H9 (cell line): ENCODE data around the gene EDC3. TPM values are rescaled to one million over a fixed set of nuclear protein-coding genes. Genes with fewer than 3 reads are reported as not detected.

ENCODE experiments used
- DNase-seq: peaks from one replicate; pipeline ENCODE4 v3.0.0-alpha.2; 2017
- H2AFZ ChIP-seq: one replicate; pipeline ENCODE4 v1.6.1; 2013; ENCODE audit warnings: mild to moderate bottlenecking, low read length, control low read depth, moderate library complexity
- H2AK5ac ChIP-seq: 2 replicates; pipeline ENCODE4 v1.6.1; 2013; ENCODE audit warnings: low read length, control low read depth, mixed read lengths; ENCODE audit not compliant: insufficient read length
- H2BK120ac ChIP-seq: one replicate; pipeline ENCODE4 v1.6.1; 2013; ENCODE audit warnings: low read depth, mild to moderate bottlenecking, low read length, control low read depth, inconsistent platforms; ENCODE audit not compliant: poor library complexity, severe bottlenecking
- H2BK12ac ChIP-seq: 2 replicates; pipeline ENCODE4 v1.6.1; 2013; ENCODE audit warnings: low read length, control low read depth, mixed read lengths, low read depth; ENCODE audit not compliant: insufficient read length
- H2BK15ac ChIP-seq: 2 replicates; pipeline ENCODE4 v1.6.1; 2013; ENCODE audit warnings: low read depth, low read length, control low read depth
- H2BK20ac ChIP-seq: one replicate; pipeline ENCODE4 v1.6.1; 2013; ENCODE audit warnings: low read depth, mild to moderate bottlenecking, low read length, control low read depth, inconsistent platforms; ENCODE audit not compliant: poor library complexity, severe bottlenecking
- H2BK5ac ChIP-seq: 2 replicates; pipeline ENCODE4 v1.6.1; 2013; ENCODE audit warnings: low read length, control low read depth, mixed read lengths; ENCODE audit not compliant: insufficient read length
- H3K14ac ChIP-seq: 2 replicates; pipeline ENCODE4 v1.6.1; 2013; ENCODE audit warnings: low read length, control low read depth; ENCODE audit not compliant: insufficient read depth
- H3K18ac ChIP-seq: 2 replicates; pipeline ENCODE4 v1.6.1; 2013; ENCODE audit warnings: low read depth, mild to moderate bottlenecking, mixed read lengths, low read length, control low read depth; ENCODE audit not compliant: insufficient read length
- H3K23ac ChIP-seq: 2 replicates; pipeline ENCODE4 v1.6.1; 2013; ENCODE audit warnings: low read length, control low read depth, mixed read lengths, low read depth; ENCODE audit not compliant: insufficient read length
- H3K23me2 ChIP-seq: 2 replicates; pipeline ENCODE4 v1.6.1; 2013; ENCODE audit warnings: low read depth, mild to moderate bottlenecking, mixed read lengths, low read length, control low read depth; ENCODE audit not compliant: insufficient read length, poor library complexity, severe bottlenecking
- H3K27ac ChIP-seq: 2 replicates; pipeline ENCODE4 v1.5.1; 2013; ENCODE audit warnings: low read length, control low read depth, mixed read lengths, low read depth; ENCODE audit not compliant: insufficient read length
- H3K27me3 ChIP-seq: 2 replicates; pipeline ENCODE4 v1.6.1; 2013; ENCODE audit warnings: low read length, control low read depth, inconsistent platforms; ENCODE audit not compliant: insufficient read depth
- H3K4ac ChIP-seq: 2 replicates; pipeline ENCODE4 v1.6.1; 2013; ENCODE audit warnings: low read depth, mild to moderate bottlenecking, control low read depth, inconsistent platforms, low read length, moderate library complexity
- H3K4me1 ChIP-seq: 2 replicates; pipeline ENCODE4 v1.6.1; 2013; ENCODE audit warnings: low read length, control low read depth, inconsistent platforms; ENCODE audit not compliant: insufficient read depth
- H3K4me2 ChIP-seq: 2 replicates; pipeline ENCODE4 v1.6.1; 2013; ENCODE audit warnings: low read length, control low read depth, mixed read lengths; ENCODE audit not compliant: insufficient read length, insufficient read depth
- H3K56ac ChIP-seq: 2 replicates; pipeline ENCODE4 v1.6.1; 2013; ENCODE audit warnings: low read depth, mild to moderate bottlenecking, mixed read lengths, low read length, control low read depth; ENCODE audit not compliant: insufficient read length
- H3K79me1 ChIP-seq: 2 replicates; pipeline ENCODE4 v1.6.1; 2013; ENCODE audit warnings: low read depth, mild to moderate bottlenecking, moderate library complexity, low read length, control low read depth, inconsistent platforms; ENCODE audit not compliant: insufficient read depth, poor library complexity, severe bottlenecking
- H3K79me2 ChIP-seq: 2 replicates; pipeline ENCODE4 v1.6.1; 2013; ENCODE audit warnings: low read length, control low read depth, inconsistent platforms; ENCODE audit not compliant: insufficient read depth
- H3K9ac ChIP-seq: 2 replicates; pipeline ENCODE4 v1.6.1; 2013; ENCODE audit warnings: low read length, control low read depth, mixed read lengths; ENCODE audit not compliant: insufficient read length; ENCODE audit errors: extremely low read depth
- H3K9me3 ChIP-seq: one replicate; pipeline ENCODE4 v1.6.1; 2013; ENCODE audit warnings: low read depth, low read length, inconsistent platforms; ENCODE audit not compliant: control insufficient read depth
- H3T11ph ChIP-seq: one replicate; pipeline ENCODE4 v1.6.1; 2013; ENCODE audit warnings: mild to moderate bottlenecking, low read length, control low read depth, inconsistent platforms
- H4K20me1 ChIP-seq: one replicate; pipeline ENCODE4 v1.6.1; 2013; ENCODE audit not compliant: control insufficient read depth, insufficient read length, insufficient read depth
- H4K5ac ChIP-seq: 2 replicates; pipeline ENCODE4 v1.6.1; 2013; ENCODE audit warnings: low read depth, mild to moderate bottlenecking, mixed read lengths, low read length, control low read depth; ENCODE audit not compliant: insufficient read length
- H4K8ac ChIP-seq: replicated peaks from 2 replicates; pipeline ENCODE4 v1.6.1; 2013; ENCODE audit warnings: low read length, control low read depth, mixed read lengths, low read depth; ENCODE audit not compliant: insufficient read length
- H4K91ac ChIP-seq: 2 replicates; pipeline ENCODE4 v1.6.1; 2013; ENCODE audit warnings: low read depth, mild to moderate bottlenecking, moderate library complexity, mixed read lengths, low read length, control low read depth; ENCODE audit not compliant: insufficient read length
- H3K27ac Mint-ChIP-seq, 3 experiments: 2 replicates in 2 of 3; 3 replicates in 1 of 3; pipeline ENCODE4 v1.8.0; 2020 to 2021; ENCODE audit warnings: mixed read lengths in 3 of 3, mild to moderate bottlenecking in 1 of 3, moderate library complexity in 1 of 3
- H3K27me3 Mint-ChIP-seq: 2 replicates; pipeline ENCODE4 v1.8.0; 2021; ENCODE audit warnings: low read depth, mild to moderate bottlenecking, moderate library complexity, mixed read lengths
- H3K36me3 Mint-ChIP-seq, 3 experiments: 2 replicates in 2 of 3; 3 replicates in 1 of 3; pipeline ENCODE4 v1.8.0; 2020 to 2021; ENCODE audit warnings: low read depth in 3 of 3, mixed read lengths in 3 of 3; ENCODE audit not compliant: insufficient read depth in 1 of 3
- H3K4me1 Mint-ChIP-seq, 2 experiments: 2 replicates each; pipeline ENCODE4 v1.8.0; 2020; ENCODE audit warnings: mixed read lengths in 2 of 2
- H3K4me3 Mint-ChIP-seq, 2 experiments: 2 replicates in 1 of 2; 3 replicates in 1 of 2; pipeline ENCODE4 v1.8.0; 2020 to 2021; ENCODE audit warnings: mild to moderate bottlenecking in 2 of 2, mixed read lengths in 2 of 2, moderate library complexity in 1 of 2
- H3K9me3 Mint-ChIP-seq, 2 experiments: 2 replicates in 1 of 2; 3 replicates in 1 of 2; pipeline ENCODE4 v1.8.0; 2020; ENCODE audit warnings: mild to moderate bottlenecking in 2 of 2, mixed read lengths in 2 of 2, moderate library complexity in 1 of 2
- WGBS: extraction: QIAGEN DNeasy Blood & Tissue Kit; methylation state at CpG from one replicate; pipeline ENCODE4 v1.1.7; 2013; ENCODE audit warnings: missing lambda C conversion rate, low lambda C conversion rate, mixed read lengths; ENCODE audit not compliant: insufficient read length; ENCODE audit errors: extremely low coverage; 5-methylcytosine and 5-hydroxymethylcytosine counted together
- total RNA-seq: library from RNA; stranded (reverse); gene quantifications from 2 replicates; pipeline ENCODE4 v1.2.1, GENCODE V29; 2021
- TF ChIP-seq, protein P1 (sequence below): fragments of 200-600 bp; sonication (generic); conservative IDR thresholded peaks from 3 replicates; pipeline ENCODE4 v1.8.0; 2021; ENCODE audit warnings: antibody characterized with exemption, mild to moderate bottlenecking

EDC3 gene
- total RNA-seq, 1 experiment from 2014 or later, result 60.5 TPM

DNA sequence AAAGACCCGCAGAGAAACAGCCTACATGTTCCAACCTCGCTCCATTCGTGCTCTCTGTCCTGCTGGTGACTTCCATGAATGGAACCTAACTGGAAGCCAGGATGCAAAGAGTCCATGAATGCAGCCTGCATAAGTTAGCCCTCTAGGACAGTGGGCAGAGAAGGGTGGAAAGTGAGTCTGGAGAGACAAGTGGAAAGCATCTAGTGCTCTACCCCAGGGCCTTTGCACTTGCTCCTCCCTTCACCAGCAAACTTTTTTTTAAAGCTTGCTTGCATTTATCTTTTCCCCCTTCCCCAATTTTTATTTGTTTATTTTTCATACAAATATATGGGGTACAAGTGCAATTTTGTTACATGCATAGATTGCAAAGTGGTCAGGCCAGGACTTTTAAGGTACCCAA, 37.4 kb upstream of the EDC3 start:
- Histone ChIP-seq H4K20me1 (no peaks in the 10 kb centered on the region), H2AFZ (no peak overlapping the region), H3K56ac (no peak overlapping the region), H3T11ph (no peak overlapping the region), H4K91ac (no peak overlapping the region), H3K9ac (no peak overlapping the region), H3K9me3 (no peaks in the 10 kb centered on the region), H3K14ac (no peak overlapping the region), H2AK5ac (no peak overlapping the region), H3K27me3 (no peaks in the 10 kb centered on the region), H4K5ac (no peak overlapping the region), H2BK20ac (no peak overlapping the region), H3K79me2 (no peaks in the 10 kb centered on the region), H2BK12ac (no peak overlapping the region), H3K4ac (no peak overlapping the region), H3K23ac (no peak overlapping the region), H2BK15ac (no peak overlapping the region), H2BK5ac (no peak overlapping the region), H3K79me1 (no peaks in the 10 kb centered on the region), H3K4me2 (no peak overlapping the region), H2BK120ac (no peak overlapping the region), H3K4me1 (no peaks in the 10 kb centered on the region), H3K18ac (no peak overlapping the region), H3K27ac (no peak overlapping the region), H4K8ac (no peak overlapping the region), H3K23me2 (no peaks in the 10 kb centered on the region)
- H3K9me3 Mint-ChIP-seq, result peaks cover 0 to 3% of the 10 kb centered on the region in 2 experiments; a peak in 1 of 5 replicates
- no peak for DNase-seq
- no peak overlapping the region for H3K4me3 Mint-ChIP-seq
- H3K4me1 Mint-ChIP-seq, result peaks cover 4% of the 10 kb centered on the region in 2 experiments; a peak in 2 of 4 replicates
- H3K27ac Mint-ChIP-seq, result no peak overlapping the region
- no peaks in the 10 kb centered on the region; a peak in 1 of 7 replicates for H3K36me3 Mint-ChIP-seq
- WGBS, result no CpG with 5 or more reads among the region's 3 CpGs
- H3K27me3 Mint-ChIP-seq, result peaks cover 87% of the 10 kb centered on the region
- TF ChIP-seq, protein P1, sequence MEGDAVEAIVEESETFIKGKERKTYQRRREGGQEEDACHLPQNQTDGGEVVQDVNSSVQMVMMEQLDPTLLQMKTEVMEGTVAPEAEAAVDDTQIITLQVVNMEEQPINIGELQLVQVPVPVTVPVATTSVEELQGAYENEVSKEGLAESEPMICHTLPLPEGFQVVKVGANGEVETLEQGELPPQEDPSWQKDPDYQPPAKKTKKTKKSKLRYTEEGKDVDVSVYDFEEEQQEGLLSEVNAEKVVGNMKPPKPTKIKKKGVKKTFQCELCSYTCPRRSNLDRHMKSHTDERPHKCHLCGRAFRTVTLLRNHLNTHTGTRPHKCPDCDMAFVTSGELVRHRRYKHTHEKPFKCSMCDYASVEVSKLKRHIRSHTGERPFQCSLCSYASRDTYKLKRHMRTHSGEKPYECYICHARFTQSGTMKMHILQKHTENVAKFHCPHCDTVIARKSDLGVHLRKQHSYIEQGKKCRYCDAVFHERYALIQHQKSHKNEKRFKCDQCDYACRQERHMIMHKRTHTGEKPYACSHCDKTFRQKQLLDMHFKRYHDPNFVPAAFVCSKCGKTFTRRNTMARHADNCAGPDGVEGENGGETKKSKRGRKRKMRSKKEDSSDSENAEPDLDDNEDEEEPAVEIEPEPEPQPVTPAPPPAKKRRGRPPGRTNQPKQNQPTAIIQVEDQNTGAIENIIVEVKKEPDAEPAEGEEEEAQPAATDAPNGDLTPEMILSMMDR, result no peak
